SK-N-SH (cell line): ENCODE data around the gene HEPN1.

Experiments used
- CHD2 ChIP-seq: fragments of 150-350 bp; IDR thresholded peaks from 2 replicates; pipeline ENCODE4 v1.6.1; 2018; ENCODE audit warnings: low read length; ENCODE audit not compliant: partially characterized antibody
- CTCF ChIP-seq: fragments of 200-600 bp; sonication (generic); IDR thresholded peaks from 2 replicates; pipeline ENCODE4 v1.6.1; 2017; ENCODE audit warnings: antibody characterized with exemption, mild to moderate bottlenecking, moderate library complexity
- FOXM1 ChIP-seq: IDR thresholded peaks from 2 replicates; pipeline ENCODE4 v1.4.0; 2012; ENCODE audit warnings: low read depth, mild to moderate bottlenecking
- GABPA ChIP-seq: IDR thresholded peaks from 2 replicates; pipeline ENCODE4 v1.4.0; 2012; ENCODE audit warnings: low read depth, mild to moderate bottlenecking
- MEF2A ChIP-seq: IDR thresholded peaks from 2 replicates; pipeline ENCODE4 v1.4.0; 2012; ENCODE audit warnings: low read depth, borderline replicate concordance
- MXI1 ChIP-seq: IDR thresholded peaks from 2 replicates; pipeline ENCODE4 v1.6.1; 2012; ENCODE audit warnings: mild to moderate bottlenecking, low read depth, low read length, improper control_type of control experiment
- POLR2AphosphoS5 ChIP-seq: IDR thresholded peaks from 2 replicates; pipeline ENCODE4 v1.6.1; 2012; ENCODE audit warnings: low read depth, low read length
- RAD21 ChIP-seq: IDR thresholded peaks from 2 replicates; pipeline ENCODE4 v1.6.1; 2012; ENCODE audit warnings: mild to moderate bottlenecking, low read length
- RXRA ChIP-seq: IDR thresholded peaks from 2 replicates; pipeline ENCODE4 v1.4.0; 2012; ENCODE audit warnings: low read depth, mild to moderate bottlenecking, borderline replicate concordance
- SMC3 ChIP-seq: IDR thresholded peaks from 2 replicates; pipeline ENCODE4 v1.6.1; 2012; ENCODE audit warnings: low read depth, low read length, improper control_type of control experiment
- YY1 ChIP-seq: IDR thresholded peaks from 2 replicates; pipeline ENCODE4 v1.4.0; 2012; ENCODE audit warnings: low read depth, mild to moderate bottlenecking
- TF ChIP-seq, protein P1 (sequence below): fragments of 150-350 bp; IDR thresholded peaks from 2 replicates; pipeline ENCODE4 v1.6.1; 2017; ENCODE audit warnings: antibody characterized with exemption, low read length, low read depth, borderline replicate concordance

DNA sequence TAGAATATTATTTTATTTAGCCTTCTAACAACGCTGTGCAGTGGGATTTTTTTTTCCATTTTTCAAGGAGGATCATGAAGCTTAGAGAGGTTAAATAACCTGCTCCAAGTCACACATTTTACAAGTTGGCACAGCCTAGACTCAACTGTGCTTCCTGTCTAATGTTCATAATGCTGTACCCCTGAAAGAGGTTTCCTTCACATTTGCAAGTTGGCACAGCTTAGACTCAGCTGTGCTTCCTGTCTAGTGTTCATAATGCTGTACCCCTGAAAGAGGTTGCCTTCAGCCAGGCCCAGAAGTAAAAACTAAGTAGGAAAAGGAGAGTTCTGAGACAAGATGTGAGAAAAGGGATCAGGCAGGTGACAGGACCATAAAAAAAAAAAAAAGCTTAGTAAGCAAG lies 24.7 kb downstream of the HEPN1 start:
- no peak for TF ChIP-seq CHD2
- TF ChIP-seq, protein P1, sequence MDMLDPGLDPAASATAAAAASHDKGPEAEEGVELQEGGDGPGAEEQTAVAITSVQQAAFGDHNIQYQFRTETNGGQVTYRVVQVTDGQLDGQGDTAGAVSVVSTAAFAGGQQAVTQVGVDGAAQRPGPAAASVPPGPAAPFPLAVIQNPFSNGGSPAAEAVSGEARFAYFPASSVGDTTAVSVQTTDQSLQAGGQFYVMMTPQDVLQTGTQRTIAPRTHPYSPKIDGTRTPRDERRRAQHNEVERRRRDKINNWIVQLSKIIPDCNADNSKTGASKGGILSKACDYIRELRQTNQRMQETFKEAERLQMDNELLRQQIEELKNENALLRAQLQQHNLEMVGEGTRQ, result no peak
- TF ChIP-seq CTCF, result no peak
- TF ChIP-seq RXRA, result no peak
- no peak for TF ChIP-seq FOXM1
- TF ChIP-seq POLR2AphosphoS5, result no peak
- TF ChIP-seq MXI1, result no peak
- no peak for TF ChIP-seq YY1
- TF ChIP-seq MEF2A, result no peak
- no peak for TF ChIP-seq SMC3
- no peak for TF ChIP-seq GABPA
- no peak for TF ChIP-seq RAD21
